Activated T-helper 1 cell treated with anti-CD3 and anti-CD28 coated beads, Interleukin-2, amount 50 U/mL, for 16 hours (primary cell): ENCODE data around the gene ARHGAP30.
"Not testable (repeated sequence)": the region's sequence is repeated elsewhere in the genome, so short reads cannot be mapped to it uniquely, and the experiment has no call there.

Experiments
- DNase-seq, 2 donors: peaks; one replicate each; pipeline ENCODE4 v3.0.0-alpha.2; 2020; ENCODE audit warnings: low read depth in 1 of 2, low spot score in 1 of 2

Gene ARHGAP30

DNA sequence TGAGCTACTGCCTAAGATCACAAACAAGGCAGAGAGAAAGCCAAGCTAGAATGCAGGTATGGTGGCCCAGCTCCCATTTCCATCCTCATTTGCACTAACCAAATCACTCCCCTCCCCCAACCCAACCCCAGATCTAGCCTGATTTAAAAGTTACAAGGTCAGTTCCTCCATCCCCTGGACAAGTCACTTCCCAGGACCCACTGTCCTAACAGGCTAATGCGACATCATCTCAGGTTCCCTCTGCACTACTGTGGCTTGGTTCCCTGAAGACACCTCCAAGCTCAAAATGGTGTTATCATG lies 51.1 kb downstream of the ARHGAP30 start:
- DNase-seq: no peak

DNA sequence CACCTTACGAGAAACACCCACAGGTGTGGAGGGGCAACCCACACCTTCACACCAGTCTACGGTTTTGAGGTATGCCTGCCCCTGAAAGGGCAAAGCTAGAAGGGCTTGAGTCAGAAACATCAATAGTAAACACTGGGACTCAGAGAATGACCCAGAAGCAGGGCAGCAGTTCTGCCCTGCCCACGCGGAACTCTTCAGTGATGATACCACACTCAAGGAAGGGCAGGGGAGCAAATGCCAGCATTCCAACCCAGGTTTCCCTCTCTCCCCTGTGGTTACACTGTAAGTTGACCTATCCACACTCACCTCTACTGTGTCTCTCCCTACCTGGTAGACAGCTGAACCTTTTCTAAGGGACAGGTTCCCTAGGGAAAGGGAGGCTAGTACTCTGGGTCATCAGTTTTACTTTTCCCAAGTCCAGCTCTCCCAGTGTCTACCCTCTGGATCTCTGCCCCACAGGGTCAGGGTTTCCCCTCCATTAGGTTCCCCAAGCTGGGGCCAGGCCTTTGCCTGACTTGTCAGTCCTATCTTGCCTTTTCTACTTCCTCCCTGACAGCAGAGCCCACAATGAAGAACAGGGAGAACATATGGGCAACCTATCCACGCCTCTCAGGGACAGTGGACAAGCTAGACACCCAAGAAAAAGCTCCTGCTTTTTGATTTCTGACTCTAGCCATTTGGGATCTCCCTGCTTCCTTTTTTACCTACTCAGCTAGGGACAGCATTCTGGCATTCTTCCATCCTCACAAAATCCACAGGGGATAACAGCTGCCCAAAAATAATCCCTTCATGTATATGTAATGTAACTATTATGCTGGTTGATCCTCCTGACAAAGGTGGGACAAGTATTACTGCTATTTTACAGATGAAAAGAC lies 51.7 kb downstream of the ARHGAP30 start:
- no peak for DNase-seq

DNA sequence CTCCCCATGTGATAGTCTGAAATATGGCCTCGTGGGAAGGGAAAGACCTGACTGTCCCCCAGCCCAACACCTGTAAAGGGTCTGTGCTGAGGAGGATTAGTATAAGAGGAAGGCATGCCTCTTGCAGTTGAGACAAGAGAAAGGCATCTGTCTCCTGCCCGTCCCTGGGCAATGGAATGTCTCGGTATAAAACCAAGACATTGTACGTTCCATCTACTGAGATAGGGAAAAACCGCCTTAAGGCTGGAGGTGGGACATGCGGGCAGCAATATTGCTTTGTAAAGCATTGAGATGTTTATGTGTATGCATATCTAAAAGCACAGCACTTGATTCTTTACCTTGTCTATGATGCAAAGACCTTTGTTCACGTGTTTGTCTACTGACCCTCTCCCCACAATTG lies 52.5 kb downstream of the ARHGAP30 start:
- not testable (repeated sequence) for DNase-seq

DNA sequence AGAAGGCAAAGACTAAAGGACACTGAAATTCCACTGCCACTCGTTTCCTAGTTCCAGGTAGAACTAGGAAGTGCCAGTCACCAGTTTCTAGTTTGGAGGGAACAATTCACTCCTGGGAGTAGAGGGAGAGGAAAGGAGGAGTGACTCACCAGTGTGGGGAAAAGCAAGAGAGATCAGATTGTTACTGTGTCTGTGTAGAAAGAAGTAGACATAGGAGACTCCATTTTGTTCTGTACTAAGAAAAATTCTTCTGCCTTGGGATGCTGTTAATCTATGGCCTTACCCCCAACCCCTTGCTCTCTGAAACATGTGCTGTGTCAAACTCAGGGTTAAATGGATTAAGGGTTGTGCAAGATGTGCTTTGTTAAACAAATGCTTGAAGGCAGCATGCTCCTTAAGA lies 53.0 kb downstream of the ARHGAP30 start:
- DNase-seq: not testable (repeated sequence)

DNA sequence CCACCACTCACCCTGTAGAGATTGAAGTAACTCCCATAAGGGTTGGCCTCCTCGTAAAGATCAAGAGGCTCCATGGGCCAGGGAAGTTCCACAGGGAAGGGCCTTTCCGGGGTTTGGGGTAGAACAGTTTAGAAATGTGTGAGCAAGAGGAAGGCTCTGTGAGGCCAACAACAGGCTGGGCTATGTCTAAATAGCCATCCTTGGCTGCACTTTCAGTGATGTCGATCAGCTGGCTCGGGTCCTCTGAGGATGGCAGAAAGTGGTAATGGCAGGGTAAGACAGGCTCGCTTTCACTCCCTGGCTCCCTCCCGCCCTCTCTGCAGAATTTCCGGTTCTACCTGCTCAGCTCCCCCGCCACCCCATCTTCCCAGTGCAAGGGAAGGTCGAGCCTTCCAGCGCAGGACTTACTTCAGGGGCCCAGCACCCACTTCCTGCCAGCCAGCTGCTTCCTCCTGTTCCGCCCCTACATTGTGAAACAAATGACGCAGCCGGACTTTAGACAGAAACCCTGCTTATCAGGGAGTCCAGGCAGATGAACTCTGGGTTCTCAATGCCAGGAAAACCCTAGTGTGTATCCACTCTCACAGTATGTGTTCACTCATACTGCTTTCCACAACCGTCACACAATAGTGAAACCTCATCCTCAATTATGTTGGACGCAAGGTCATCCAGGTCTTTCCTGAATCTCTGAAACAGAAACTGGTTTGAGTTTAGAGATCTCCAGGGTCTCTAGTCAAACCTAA lies 56.0 kb downstream of the ARHGAP30 start:
- peak; percentile 34 to 35 for DNase-seq

DNA sequence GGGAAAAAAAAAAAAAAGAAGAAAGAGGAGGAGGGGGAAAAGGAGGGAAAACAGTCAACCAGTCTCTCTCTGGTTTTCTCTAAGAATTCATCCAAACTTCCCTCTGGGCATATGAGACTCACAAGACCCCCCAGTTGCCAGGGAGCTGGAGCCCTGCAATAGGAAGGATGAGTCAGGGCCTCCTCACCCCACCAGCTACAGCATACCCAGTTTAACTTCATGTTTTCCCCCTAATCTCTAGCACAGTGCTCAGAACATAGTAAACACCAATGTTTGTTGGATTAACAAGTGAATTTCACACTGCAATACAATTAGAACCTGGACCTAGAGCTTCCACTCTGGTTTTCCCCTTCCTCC lies 56.6 kb downstream of the ARHGAP30 start:
- DNase-seq: no peak

DNA sequence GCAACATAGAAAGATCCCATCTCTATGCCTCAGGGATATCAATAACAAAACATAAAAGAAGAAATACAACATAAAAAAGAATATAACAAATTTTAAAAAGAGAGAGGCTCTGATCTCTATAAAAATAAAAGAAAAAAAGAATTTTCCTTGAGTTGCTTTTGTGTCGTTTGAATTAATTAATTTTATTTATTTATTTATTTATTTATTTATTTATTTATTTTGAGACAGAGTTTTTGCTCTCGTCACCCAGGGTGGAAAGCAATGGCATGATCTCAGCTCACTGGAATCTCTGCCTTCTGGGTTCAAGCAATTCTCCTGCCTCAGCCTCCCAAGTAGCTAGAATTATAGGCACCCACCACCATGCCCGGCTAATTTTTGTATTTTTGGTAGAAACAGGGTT lies 57.3 kb downstream of the ARHGAP30 start:
- no peak for DNase-seq

DNA sequence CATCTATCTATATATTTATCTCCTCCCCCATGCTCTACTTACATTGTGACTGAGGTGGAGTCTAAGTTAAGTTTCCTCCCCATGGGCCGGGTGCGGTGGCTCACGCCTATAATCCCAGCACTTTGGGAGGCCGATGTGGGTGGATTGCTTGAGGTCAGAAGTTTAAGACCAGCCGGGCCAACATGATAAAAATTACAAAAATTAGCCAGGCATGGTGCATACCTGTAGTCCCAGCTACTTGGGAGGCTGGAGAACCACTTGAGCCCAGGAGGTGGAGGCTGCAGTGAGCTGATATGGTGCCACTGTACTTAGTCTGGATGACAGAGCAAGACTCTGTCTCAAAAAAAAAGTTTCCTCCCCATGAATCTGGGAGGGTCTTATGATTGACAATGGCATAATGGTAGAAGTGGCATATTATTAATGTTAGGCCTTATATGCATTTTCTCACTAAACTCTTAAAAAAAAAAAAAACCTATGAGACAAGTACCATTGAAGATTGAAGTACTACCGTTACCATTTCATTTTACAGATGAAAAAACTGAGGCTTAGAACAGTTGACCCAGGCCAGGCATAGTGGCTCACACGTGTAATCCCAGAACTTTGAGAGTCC lies 60.0 kb downstream of the ARHGAP30 start:
- no peak for DNase-seq

DNA sequence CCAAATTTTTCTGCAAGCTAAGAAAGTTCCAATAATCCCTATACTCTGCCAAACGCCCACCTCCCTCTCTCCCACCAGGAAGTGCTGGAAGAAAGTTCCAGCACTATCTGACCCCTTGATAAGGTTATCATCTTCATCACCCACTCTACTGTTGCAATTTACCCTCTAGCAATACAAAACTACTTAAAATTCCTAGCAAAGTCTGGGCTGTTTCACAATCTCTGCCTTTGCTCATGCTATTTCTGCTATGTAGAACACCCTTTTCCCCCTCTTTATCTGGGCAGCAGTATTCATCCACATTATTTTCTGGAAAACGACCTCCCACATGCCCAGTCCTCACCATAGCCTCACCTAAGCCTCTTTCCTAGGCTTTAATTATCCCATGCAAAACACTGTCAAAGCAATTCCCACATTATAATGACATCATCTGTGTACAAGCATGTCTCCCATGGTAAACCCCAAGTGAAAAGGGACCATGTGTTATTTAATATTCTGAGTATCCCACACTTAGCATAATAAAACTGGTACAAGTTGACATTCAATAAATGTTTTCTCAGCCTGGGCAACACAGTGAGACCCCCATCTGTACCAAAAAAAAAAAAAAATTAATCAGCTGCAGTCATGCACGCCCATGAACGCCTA lies 60.7 kb downstream of the ARHGAP30 start:
- DNase-seq: no peak

DNA sequence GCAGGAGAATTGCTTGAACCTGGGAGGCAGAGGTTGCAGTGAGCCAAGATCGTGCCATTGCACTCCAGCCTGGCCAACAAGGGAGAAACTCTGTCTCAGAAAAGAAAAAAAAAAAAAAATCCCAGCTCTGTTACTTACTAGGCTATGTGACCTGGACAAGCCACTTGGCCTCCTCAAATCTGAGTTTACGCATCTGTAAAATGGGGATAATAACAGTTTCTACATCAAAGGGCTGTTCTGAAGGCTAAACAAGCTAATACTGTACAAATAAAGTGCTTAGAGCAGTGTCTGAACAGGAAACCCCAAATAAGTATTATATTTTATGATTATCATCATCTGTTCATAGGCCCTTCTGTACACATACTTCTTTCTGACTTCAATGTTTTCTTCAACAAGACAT lies 62.3 kb downstream of the ARHGAP30 start:
- DNase-seq: no peak

DNA sequence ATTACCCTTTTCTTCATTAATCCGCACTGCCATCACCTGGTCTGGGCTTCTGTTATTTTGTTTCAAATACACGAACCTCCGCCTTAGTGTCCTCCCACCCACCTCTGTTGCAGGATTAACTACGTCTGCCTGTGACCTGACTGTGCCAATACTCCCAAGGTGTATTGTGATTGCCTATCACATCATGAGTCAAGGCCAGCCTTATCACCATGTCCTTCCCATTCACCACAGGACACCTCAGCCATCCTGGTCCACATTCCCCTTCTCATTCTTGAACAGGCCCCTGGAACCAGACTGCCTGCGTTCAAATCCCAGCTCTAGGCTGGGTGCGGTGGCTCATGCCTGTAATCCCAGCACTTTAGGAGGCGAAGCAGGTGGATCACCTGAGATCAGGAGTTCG lies 63.1 kb downstream of the ARHGAP30 start:
- no peak for DNase-seq

DNA sequence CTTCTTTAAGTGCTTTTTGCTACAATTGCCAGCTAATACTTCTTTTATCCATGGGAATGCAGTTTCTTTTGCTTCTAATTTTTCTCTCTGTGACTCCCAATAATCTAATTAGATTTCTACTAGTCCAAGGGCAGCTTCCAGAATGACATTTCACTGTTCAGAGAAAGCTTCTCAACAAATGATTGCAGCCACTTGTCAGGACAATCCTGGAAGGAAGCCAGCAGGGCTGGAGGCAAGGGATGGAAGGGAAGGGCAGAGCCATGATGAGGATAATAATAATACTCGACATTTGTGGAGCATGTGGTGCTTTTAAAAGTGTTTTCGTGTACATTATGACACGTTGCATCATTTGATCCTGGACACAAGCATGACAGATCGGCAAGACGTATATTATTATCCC lies 68.2 kb downstream of the ARHGAP30 start:
- DNase-seq: no peak

DNA sequence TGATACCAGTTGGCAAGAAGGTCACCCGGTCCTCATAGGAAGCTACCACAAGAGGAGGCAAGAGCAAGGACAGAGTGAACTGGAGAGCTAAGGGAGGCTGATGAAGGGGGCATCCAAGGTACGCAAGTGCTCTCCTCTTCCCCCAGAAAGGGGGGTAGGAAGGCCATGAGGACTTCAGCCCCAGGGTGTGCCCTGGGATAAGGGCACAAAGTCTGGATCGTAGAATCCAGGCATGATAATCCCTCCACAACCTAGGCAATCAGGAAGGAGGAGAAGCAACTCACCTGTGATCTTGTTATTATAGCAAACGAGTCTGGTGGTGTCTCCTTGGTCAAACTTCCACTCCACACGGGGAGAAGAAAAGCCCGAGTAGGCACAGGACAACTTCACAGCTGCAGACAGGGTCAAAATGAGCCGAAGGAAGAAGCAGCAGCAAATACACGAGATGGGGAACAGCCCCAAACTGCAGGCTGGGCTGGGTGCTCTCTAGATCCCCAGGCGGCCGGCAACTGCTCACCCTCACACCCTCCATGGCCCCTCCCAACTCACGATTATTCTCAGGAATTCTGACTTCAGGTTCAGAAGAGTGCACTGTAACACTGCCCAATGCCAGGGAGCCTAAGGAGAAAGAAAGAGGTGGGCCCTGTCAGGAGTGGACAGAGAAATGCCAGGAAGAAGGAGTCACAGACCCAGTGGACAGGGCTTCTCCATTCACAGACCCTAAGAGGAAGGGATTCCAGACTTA lies 68.8 kb downstream of the ARHGAP30 start:
- no peak for DNase-seq

DNA sequence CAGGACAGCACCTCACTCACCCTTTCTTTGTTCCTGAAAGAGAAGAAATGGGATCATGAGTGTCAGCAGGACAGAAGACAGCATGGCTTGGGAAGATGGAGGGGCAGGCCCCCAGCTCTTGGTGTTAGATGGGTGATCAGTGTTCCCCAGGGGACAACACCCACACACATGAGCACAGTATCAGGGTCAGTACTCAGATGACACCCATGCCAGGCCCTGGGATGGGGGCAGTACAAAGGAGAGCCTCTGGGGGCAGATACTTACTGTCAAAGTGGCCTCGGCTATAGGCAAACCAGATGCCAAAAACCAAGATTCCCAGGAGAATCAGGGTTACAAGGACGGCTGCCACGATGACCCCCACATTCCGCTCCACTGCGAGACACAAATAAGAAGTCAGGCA lies 70.3 kb downstream of the ARHGAP30 start:
- DNase-seq: no peak

DNA sequence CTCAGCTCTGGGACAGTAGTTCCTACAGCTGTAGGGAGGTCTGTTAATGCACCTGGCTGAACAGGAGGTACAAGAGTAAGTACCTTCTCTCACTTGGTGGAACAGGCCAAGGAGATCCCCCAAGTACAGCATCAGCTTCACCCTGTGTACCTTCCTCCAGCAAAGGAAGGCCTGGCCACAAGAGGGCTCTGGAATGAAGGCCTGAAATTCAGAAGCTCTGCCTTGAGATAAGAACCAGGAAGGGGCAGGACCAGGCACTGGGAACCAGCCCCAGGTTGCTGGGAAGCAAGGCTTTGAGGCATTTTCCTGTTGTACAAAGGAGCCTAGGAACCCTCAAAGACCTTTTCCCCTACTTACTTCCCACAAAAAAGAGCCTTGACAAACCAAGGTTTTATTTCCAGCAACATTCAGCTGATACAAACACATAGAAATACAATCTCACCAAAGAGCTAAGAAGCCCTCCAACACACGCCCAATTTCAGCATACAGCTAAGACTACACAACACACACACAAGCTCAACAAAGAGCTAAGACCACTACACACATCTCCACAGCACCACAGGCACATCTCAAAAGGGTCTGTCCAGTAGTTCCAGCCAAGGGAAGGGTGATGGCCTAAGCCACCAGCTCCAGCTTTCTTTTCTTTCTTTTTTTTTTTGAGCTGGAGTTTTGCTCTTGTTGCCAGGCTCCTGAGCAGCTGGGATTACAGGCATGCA lies 72.2 kb downstream of the ARHGAP30 start:
- peak in 1 of 2 donors; percentile 8 for DNase-seq
